Ovary (tissue), 3 donors: ENCODE data around the gene SCD5.

Experiments
- CTCF ChIP-seq, 3 donors: fragments of 450-650 bp in 2 of 3; fragments of 200-600 bp in 1 of 3; IDR thresholded peaks; one replicate each; pipeline versions ENCODE4 v1.5.1 to v1.8.0; 2016 to 2022; ENCODE audit warnings: antibody characterized with exemption in 3 of 3, mild to moderate bottlenecking in 1 of 3
- EP300 ChIP-seq: sonication (generic); formaldehyde crosslinking; IDR thresholded peaks from one replicate; pipeline ENCODE4 v1.6.1; 2017; ENCODE audit warnings: antibody characterized with exemption
- POLR2A ChIP-seq: fragments of 450-650 bp; IDR thresholded peaks from one replicate; pipeline ENCODE4 v1.6.1; 2017; ENCODE audit warnings: antibody characterized with exemption, mild to moderate bottlenecking, moderate library complexity
- donor health status: DM: no; HTN: no; CAD: no.

- TF ChIP-seq CTCF (IDR thresholded peaks at IDR 0.05): no peak
- no peak for TF ChIP-seq POLR2A
- no peak for TF ChIP-seq EP300
Observed at GRCh38 chr4:82584931-82585330, 213.7 kb downstream of the SCD5 start.
